Thoracic aorta (tissue), 2 donors: ENCODE results near the gene WDFY4. TPM values are rescaled to one million over a fixed set of nuclear protein-coding genes. Genes with fewer than 3 reads are reported as not detected.

Experiments used
- ATAC-seq: fragments of 150-250 bp; one replicate; pipeline ENCODE4 v1.8.0; 2017; ENCODE audit warnings: low read depth; ENCODE audit not compliant: insufficient number of reproducible peaks, low FRiP score
- DNase-seq: peaks from one replicate; pipeline ENCODE4 v3.0.0-alpha.2; 2020; ENCODE audit warnings: low spot score
- H3K27ac ChIP-seq, 2 donors: fragments of 200-600 bp; sonication (generic); 1 replicate in 1 of 2; 2 replicates in 1 of 2; pipeline ENCODE4 v1.5.1; 2016; ENCODE audit warnings: mild to moderate bottlenecking in 2 of 2, moderate library complexity in 2 of 2
- H3K27me3 ChIP-seq: fragments of 200-600 bp; sonication (generic); replicated peaks from 2 replicates; pipeline ENCODE4 v1.6.0; 2016; ENCODE audit warnings: mild to moderate bottlenecking; ENCODE audit not compliant: insufficient read depth
- H3K36me3 ChIP-seq: fragments of 200-600 bp; sonication (generic); one replicate; pipeline ENCODE4 v1.5.1; 2016
- H3K4me1 ChIP-seq, 2 donors: fragments of 200-600 bp; sonication (generic); 1 replicate in 1 of 2; 2 replicates in 1 of 2; pipeline versions ENCODE4 v1.5.1 to v1.6.0; 2016; ENCODE audit warnings: low read depth in 2 of 2, mild to moderate bottlenecking in 1 of 2; ENCODE audit not compliant: control insufficient read depth in 1 of 2
- H3K4me3 ChIP-seq: fragments of 200-600 bp; sonication (generic); 2 replicates; pipeline ENCODE4 v1.5.1; 2016; ENCODE audit warnings: mild to moderate bottlenecking
- H3K9me3 ChIP-seq: fragments of 200-600 bp; sonication (generic); 2 replicates; pipeline ENCODE4 v1.5.1; 2016
- total RNA-seq, 2 donors: library from RNA; depleted of rRNA; stranded (reverse); fragments of >200 nt; gene quantifications; one replicate each; pipeline versions ENCODE4 v1.1.0 to v1.2.3, GENCODE V29; 2016
- TF ChIP-seq, protein P1 (sequence below): fragments of 200-600 bp; sonication (generic); IDR thresholded peaks from one replicate; pipeline ENCODE4 v1.5.1; 2019; ENCODE audit warnings: antibody characterized with exemption

WDFY4 gene
- total RNA-seq, 2 donors from 2014 or later = 10.0 to 14.9 TPM

DNA sequence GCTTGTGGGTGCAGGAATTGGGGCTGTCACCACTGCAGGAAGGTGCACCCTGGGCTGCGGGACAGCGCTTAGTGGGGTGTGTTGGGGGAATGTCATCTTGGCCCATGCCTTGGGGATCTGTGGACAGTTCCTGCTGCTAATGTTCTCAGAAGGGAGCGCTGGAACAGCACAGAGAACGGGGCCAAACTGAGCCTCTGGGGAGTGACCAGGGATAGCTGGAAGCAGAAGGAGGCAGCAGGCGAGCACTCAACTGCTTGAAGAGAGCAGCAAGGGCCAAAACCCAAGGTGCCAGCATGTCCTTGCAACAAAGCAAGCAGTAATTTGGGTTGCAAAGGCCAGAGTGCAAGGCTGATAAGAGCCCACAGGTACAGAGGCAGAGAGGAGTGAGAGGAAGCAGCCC lies 31.3 kb upstream of the WDFY4 start:
- H3K27ac ChIP-seq = no peak overlapping the region
- no peaks in the 10 kb centered on the region for H3K36me3 ChIP-seq
- no peak for ATAC-seq
- no peaks in the 10 kb centered on the region for H3K9me3 ChIP-seq
- TF ChIP-seq, protein P1, sequence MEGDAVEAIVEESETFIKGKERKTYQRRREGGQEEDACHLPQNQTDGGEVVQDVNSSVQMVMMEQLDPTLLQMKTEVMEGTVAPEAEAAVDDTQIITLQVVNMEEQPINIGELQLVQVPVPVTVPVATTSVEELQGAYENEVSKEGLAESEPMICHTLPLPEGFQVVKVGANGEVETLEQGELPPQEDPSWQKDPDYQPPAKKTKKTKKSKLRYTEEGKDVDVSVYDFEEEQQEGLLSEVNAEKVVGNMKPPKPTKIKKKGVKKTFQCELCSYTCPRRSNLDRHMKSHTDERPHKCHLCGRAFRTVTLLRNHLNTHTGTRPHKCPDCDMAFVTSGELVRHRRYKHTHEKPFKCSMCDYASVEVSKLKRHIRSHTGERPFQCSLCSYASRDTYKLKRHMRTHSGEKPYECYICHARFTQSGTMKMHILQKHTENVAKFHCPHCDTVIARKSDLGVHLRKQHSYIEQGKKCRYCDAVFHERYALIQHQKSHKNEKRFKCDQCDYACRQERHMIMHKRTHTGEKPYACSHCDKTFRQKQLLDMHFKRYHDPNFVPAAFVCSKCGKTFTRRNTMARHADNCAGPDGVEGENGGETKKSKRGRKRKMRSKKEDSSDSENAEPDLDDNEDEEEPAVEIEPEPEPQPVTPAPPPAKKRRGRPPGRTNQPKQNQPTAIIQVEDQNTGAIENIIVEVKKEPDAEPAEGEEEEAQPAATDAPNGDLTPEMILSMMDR = no peak
- DNase-seq = no peak
- peaks cover 3 to 5% of the 10 kb centered on the region in 2 donors for H3K4me1 ChIP-seq
- H3K27me3 ChIP-seq = no peaks in the 10 kb centered on the region
- H3K4me3 ChIP-seq = no peak overlapping the region

DNA sequence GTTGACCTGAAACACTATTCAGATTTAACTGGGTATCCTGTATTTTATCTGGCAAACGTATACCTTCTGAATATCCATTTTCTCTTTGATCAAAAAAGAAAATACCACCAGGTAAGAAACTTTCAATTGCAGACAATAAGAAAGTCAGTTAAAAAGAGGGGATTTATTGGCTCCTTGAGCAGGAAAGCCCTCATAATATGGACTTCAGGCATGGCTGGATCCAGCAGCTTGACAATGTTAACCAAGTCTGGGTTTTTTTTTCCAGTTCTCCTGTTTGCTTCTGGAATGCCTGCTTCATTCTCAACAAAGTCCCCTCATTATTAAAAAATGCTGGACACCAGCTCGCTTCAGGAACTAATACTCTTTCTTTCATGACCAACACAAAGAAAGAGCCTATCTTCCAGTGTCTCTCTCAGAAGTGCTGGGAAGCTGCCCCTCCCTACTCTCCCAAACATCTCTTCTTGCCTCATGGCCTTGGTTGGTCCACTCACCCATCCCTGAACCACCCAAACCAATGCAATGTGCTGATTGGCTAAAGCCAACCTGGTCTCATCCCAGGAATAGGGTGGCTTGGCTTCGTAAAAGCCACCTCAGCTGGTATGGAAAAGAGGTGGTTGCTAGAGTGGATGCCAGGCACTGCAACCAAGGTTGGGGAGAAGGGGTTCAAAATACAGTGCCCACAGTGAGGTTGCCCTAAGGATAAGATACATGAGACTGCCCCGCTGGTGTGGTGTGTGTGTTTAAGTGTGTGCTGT lies 30.6 kb upstream of the WDFY4 start:
- H3K9me3 ChIP-seq = no peaks in the 10 kb centered on the region
- ATAC-seq (no peak), DNase-seq (no peak)
- H3K4me3 ChIP-seq = no peak overlapping the region
- peaks cover 3 to 5% of the 10 kb centered on the region in 2 donors for H3K4me1 ChIP-seq
- H3K27ac ChIP-seq = no peak overlapping the region
- H3K36me3 ChIP-seq = no peaks in the 10 kb centered on the region
- no peaks in the 10 kb centered on the region for H3K27me3 ChIP-seq
- TF ChIP-seq, protein P1 = no peak

DNA sequence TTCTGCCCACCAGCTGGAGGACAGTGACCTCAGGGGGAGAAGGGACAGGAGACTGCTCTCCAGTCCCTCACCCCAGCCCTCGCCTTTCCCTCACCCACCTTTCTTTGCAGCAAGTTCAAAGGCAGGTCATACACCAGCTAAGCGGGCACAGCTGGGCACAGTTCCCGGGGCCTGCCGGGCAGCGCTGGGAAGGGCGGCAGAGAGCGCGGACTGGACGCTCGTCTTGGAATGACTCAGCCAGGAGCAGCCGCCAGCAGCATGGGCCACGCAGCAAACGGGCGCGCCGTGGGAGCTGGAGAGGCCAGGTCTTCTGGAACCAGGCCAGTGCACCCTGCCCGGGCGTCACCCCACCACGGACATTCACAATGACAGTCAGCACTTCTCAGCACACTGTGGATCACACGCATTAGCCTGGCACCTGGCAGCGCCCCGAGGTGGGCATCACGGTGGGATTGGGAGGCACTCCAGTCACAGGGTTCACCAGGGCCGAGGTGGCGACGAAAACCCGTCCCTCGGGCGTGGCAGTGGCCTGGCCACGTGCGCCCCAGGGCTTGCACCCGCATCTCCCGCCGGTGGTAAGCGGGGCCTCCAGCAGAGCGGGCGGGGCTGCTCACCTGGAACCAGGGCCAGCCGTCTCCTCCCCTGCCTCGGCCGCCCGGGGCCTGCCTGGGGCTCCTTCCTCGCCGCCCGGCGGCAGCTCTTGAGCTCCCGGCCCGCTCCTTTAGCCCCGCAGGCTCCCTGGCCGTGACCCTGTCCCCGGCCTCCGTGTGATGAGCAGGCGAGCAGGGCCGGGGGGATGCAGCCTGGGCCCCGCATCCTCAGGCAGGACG lies 29.0 kb upstream of the WDFY4 start:
- TF ChIP-seq, protein P1 = no peak

DNA sequence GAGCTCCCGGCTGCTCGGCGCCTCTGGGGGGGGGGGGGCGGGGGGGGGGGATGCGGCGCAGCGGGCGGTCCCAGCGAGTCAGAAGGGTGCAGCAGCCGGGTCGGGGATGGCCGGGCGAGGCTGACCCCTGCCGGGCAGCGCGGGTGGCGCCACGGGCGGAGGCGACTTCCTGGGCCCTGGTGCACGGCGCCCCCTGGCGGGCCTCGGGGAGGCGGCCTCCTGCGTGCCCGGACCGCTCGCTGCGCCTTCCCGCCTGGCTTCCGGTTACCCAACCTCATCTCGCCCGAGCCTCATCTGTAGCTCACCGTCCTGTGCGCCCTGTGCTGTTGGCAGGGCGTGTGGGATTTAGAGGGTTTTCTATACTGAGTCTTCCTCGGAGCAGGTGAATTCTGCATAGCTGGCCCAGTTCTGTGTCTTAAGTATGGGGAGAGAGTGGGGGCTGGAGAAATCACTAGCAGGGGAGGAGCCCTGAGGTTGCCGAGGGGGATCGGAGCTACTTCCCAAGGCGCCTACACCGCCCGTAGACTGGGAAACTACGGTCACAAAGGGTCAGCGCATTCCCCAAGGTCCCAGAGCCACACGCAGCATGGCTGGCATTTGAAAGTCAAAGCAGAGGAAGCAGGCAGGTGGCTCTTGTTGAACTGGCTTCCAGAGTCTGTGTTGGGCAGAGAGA lies 28.3 kb upstream of the WDFY4 start:
- Histone ChIP-seq H3K27ac (peak overlapping the region; percentile 78 to 82), H3K4me1 (peaks cover 3 to 5% of the 10 kb centered on the region in 2 donors)

More for the DNA sequence above, 29.0 kb upstream of the WDFY4 start:
- ATAC-seq (peak; percentile 89), DNase-seq (peak; percentile 64)
- H3K4me3 ChIP-seq = peak overlapping the region; percentile 87
- peaks cover 3 to 5% of the 10 kb centered on the region in 2 donors for H3K4me1 ChIP-seq
- no peaks in the 10 kb centered on the region for H3K27me3 ChIP-seq
- no peaks in the 10 kb centered on the region for H3K9me3 ChIP-seq
- H3K36me3 ChIP-seq = no peaks in the 10 kb centered on the region
- peak overlapping the region; percentile 78 to 82 for H3K27ac ChIP-seq

More for the DNA sequence above, 28.3 kb upstream of the WDFY4 start:
- peak overlapping the region; percentile 87 for H3K4me3 ChIP-seq
- TF ChIP-seq, protein P1 = peak; percentile 98
- H3K36me3 ChIP-seq = no peaks in the 10 kb centered on the region
- H3K27me3 ChIP-seq = no peaks in the 10 kb centered on the region
- no peaks in the 10 kb centered on the region for H3K9me3 ChIP-seq
- DNase-seq = peak; percentile 71
- peak; percentile 78 for ATAC-seq
